ENCODE results near the gene SSH2.

DNA sequence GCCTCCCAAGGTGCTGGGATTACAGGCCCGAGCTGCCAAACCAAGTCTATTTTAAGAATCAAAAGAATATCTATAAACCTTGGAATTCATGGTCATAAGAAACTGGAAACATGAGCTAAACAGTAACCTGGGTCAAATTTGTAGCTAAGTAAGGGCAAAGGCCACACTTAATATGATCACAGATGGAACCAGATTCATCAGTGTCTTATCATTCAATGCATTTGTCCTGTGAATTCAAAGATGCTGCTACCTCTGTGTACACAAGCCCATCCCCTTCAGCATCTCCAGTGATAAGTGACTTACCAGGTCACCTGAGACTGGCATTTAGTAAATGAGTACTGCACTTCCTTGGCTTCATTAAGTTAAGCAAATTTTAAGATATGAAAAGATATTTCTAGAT lies 108.1 kb downstream of the SSH2 start:
- TF ChIP-seq POLR2A (IDR thresholded peaks at IDR 0.05; ENCODE audit: low read depth) (no peak), CTCF (IDR thresholded peaks at IDR 0.05) (no peak)
